ENCODE results near the gene RBM44.

DNA sequence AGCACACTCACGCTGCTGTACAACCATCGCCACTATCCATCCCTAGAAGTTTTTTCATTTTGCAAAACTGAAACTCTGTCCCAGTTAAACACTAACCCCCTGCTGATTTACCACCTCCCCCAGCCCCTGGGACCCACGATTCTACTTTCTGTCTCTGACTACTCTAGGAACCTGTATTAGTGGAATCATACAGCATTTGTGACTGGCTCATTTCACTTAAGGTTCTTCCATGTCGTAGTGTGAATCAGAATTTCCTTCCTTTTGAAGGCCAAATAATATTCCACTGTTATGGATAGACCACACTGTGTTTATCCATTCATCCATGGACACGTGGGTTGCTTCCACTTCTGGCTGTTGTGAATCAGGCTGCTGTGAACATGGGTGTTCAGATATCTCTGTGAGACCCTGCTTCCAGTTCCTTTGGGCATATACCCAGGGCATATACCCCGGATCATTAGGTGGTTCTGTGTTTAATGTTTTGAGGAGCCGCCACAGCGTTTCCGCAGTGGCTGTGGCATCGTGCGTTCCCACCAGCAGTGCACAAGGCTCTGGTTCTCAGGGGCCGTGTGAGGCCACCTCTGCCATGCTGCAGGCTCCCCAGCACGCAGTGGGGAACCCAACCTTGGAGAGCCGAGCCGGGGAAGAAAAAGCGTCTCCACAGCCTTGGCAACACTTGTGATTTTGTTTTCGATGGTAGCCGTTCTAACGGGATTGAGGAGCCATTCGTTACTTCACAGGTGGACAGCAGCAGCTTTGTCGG, 70.9 kb downstream of the RBM44 start:
- TF ChIP-seq SP1 (IDR thresholded peaks at IDR 0.05) (no peak), RAD21 (IDR thresholded peaks at IDR 0.05) (no peak), CTCF (IDR thresholded peaks at IDR 0.05; ENCODE audit: low read depth, low read length, missing input control) (no peak), REST (IDR thresholded peaks at IDR 0.05) (no peak), JUND (IDR thresholded peaks at IDR 0.05) (no peak), TAF1 (conservative IDR thresholded peaks at IDR 0.05) (no peak), YY1 (IDR thresholded peaks at IDR 0.05) (no peak), FOXA1 (IDR thresholded peaks at IDR 0.05) (no peak), GABPA (IDR thresholded peaks at IDR 0.05 in 1 of 2, conservative IDR thresholded peaks at IDR 0.05 in 1 of 2) (no peak)
- TF ChIP-seq, protein P1, sequence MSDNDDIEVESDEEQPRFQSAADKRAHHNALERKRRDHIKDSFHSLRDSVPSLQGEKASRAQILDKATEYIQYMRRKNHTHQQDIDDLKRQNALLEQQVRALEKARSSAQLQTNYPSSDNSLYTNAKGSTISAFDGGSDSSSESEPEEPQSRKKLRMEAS (IDR thresholded peaks at IDR 0.05) = no peak
